ENCODE data around the gene TMEM51.

TMEM51 gene

GRCh38 chr1:15195420-15196052 lies 42.0 kb downstream of the TMEM51 start:
- DNase-seq = peak in 21 of 56 donors; percentile 5 to 66 (median 24)

- DNase-seq = no peak
Observed at GRCh38 chr1:15196069-15196468, 42.5 kb downstream of the TMEM51 start.

GRCh38 chr1:15196807-15197530 lies 43.4 kb downstream of the TMEM51 start:
- no peak for DNase-seq

- no peak for DNase-seq
Observed at GRCh38 chr1:15197591-15198447, 44.3 kb downstream of the TMEM51 start.

- no peak for DNase-seq
Observed at GRCh38 chr1:15198684-15199083, 45.1 kb downstream of the TMEM51 start.

- no peak for DNase-seq
Observed at GRCh38 chr1:15201221-15201620, 47.7 kb downstream of the TMEM51 start.

- no peak for DNase-seq
Observed at GRCh38 chr1:15201849-15202551, 48.5 kb downstream of the TMEM51 start.

GRCh38 chr1:15204931-15205330 lies 51.4 kb downstream of the TMEM51 start:
- DNase-seq = no peak

GRCh38 chr1:15205586-15206346 lies 52.2 kb downstream of the TMEM51 start:
- no peak for DNase-seq

GRCh38 chr1:15206418-15207030 lies 53.0 kb downstream of the TMEM51 start:
- DNase-seq = peak in 2 of 56 donors; percentile 51 to 58

- DNase-seq = peak in 44 of 56 donors; percentile 18 to 80 (median 51)
Observed at GRCh38 chr1:15207031-15207828, 53.7 kb downstream of the TMEM51 start.

GRCh38 chr1:15207829-15208429 lies 54.4 kb downstream of the TMEM51 start:
- DNase-seq = no peak

- no peak for DNase-seq
Observed at GRCh38 chr1:15210651-15211375, 57.3 kb downstream of the TMEM51 start.

GRCh38 chr1:15211424-15211823 lies 57.9 kb downstream of the TMEM51 start:
- DNase-seq = no peak

GRCh38 chr1:15212216-15212953 lies 58.8 kb downstream of the TMEM51 start:
- peak in 2 of 56 donors; percentile 14 to 45 for DNase-seq

- DNase-seq = no peak
Observed at GRCh38 chr1:15212954-15213291, 59.4 kb downstream of the TMEM51 start.

- peak in 2 of 56 donors; percentile 8 to 13 for DNase-seq
Observed at GRCh38 chr1:15213341-15213821, 59.8 kb downstream of the TMEM51 start.
